GM23338 (cell line): ENCODE measurements around the gene CPSF4. TPM values are rescaled to one million over a fixed set of nuclear protein-coding genes. Genes with fewer than 3 reads are reported as not detected.

Source experiments
- ATAC-seq: fragments of 200-7000 bp; cut with Tn5 transposase; 3 replicates; pipeline ENCODE4 v1.9.1; 2020
- DNase-seq: peaks from one replicate; pipeline ENCODE4 v3.0.0-alpha.2; 2015; ENCODE audit warnings: low spot score
- H2AFZ ChIP-seq: fragments of 200-600 bp; sonication (generic); 2 replicates; pipeline ENCODE4 v1.8.0; 2016; ENCODE audit warnings: antibody characterized with exemption, mild to moderate bottlenecking, moderate library complexity
- H3F3A ChIP-seq: fragments of 200-600 bp; sonication (generic); replicated peaks from 2 replicates; pipeline ENCODE4 v1.8.0; 2017; ENCODE audit warnings: antibody characterized with exemption, mixed run types, low read depth
- H3K27ac ChIP-seq: fragments of 200-600 bp; sonication (generic); 2 replicates; pipeline ENCODE4 v1.6.1; 2016; ENCODE audit warnings: low read depth
- H3K27me3 ChIP-seq: fragments of 200-600 bp; sonication (generic); 2 replicates; pipeline ENCODE4 v1.8.0; 2016; ENCODE audit warnings: mild to moderate bottlenecking, mixed run types, moderate library complexity; ENCODE audit not compliant: insufficient read depth
- H3K36me3 ChIP-seq: fragments of 200-600 bp; sonication (generic); 2 replicates; pipeline ENCODE4 v1.8.0; 2016; ENCODE audit warnings: mild to moderate bottlenecking; ENCODE audit not compliant: insufficient read depth
- H3K4me1 ChIP-seq: fragments of 200-600 bp; sonication (generic); 2 replicates; pipeline ENCODE4 v1.8.0; 2016; ENCODE audit warnings: mild to moderate bottlenecking, moderate library complexity; ENCODE audit not compliant: insufficient read depth
- H3K4me2 ChIP-seq: fragments of 200-600 bp; sonication (generic); 2 replicates; pipeline ENCODE4 v1.7.1; 2017; ENCODE audit warnings: mixed run types
- H3K4me3 ChIP-seq: fragments of 200-600 bp; sonication (generic); 2 replicates; pipeline ENCODE4 v1.6.1; 2016; ENCODE audit warnings: mixed run types
- H3K79me2 ChIP-seq: fragments of 200-600 bp; sonication (generic); replicated peaks from 2 replicates; pipeline ENCODE4 v1.8.0; 2017; ENCODE audit warnings: mild to moderate bottlenecking; ENCODE audit not compliant: insufficient read depth
- H3K9me2 ChIP-seq: fragments of 200-600 bp; sonication (generic); 2 replicates; pipeline ENCODE4 v1.8.0; 2017; ENCODE audit not compliant: insufficient read depth
- H4K20me1 ChIP-seq: fragments of 200-600 bp; sonication (generic); replicated peaks from 2 replicates; pipeline ENCODE4 v1.8.0; 2017; ENCODE audit warnings: mild to moderate bottlenecking; ENCODE audit not compliant: insufficient read depth
- H3K27ac Mint-ChIP-seq: 2 replicates; pipeline ENCODE4 v1.8.0; 2020; ENCODE audit warnings: inconsistent platforms, mild to moderate bottlenecking, moderate library complexity, mixed read lengths
- H3K27me3 Mint-ChIP-seq: 3 replicates; pipeline ENCODE4 v1.8.0; 2022; ENCODE audit warnings: low read depth, mild to moderate bottlenecking, moderate library complexity, mixed read lengths, inconsistent platforms; ENCODE audit not compliant: insufficient read depth, poor library complexity
- H3K36me3 Mint-ChIP-seq: 3 replicates; pipeline ENCODE4 v1.8.0; 2021; ENCODE audit warnings: low read depth, mild to moderate bottlenecking, inconsistent platforms, moderate library complexity, mixed read lengths
- H3K4me1 Mint-ChIP-seq: 3 replicates; pipeline ENCODE4 v1.8.0; 2020; ENCODE audit warnings: mild to moderate bottlenecking, inconsistent platforms, mixed read lengths
- H3K4me3 Mint-ChIP-seq: 3 replicates; pipeline ENCODE4 v1.8.0; 2021; ENCODE audit warnings: moderate library complexity, mild to moderate bottlenecking, inconsistent platforms, mixed read lengths
- H3K9me3 Mint-ChIP-seq: 3 replicates; pipeline ENCODE4 v1.8.0; 2020; ENCODE audit warnings: moderate library complexity, mild to moderate bottlenecking, inconsistent platforms, mixed read lengths
- CREB1 ChIP-seq: fragments of 250-450 bp; sonication (Bioruptor Pico); IDR thresholded peaks from 2 replicates; pipeline ENCODE4 v1.5.0; 2020; ENCODE audit warnings: low read depth, mild to moderate bottlenecking, moderate library complexity
- EZH2 ChIP-seq: fragments of 200-600 bp; sonication (generic); IDR thresholded peaks from one replicate; pipeline ENCODE4 v1.8.0; 2017; ENCODE audit warnings: antibody characterized with exemption, mild to moderate bottlenecking, low read depth; ENCODE audit not compliant: unreplicated experiment
- EZH2phosphoT487 ChIP-seq: fragments of 200-600 bp; sonication (generic); IDR thresholded peaks from one replicate; pipeline ENCODE4 v1.8.1; 2018; ENCODE audit warnings: antibody characterized with exemption; ENCODE audit not compliant: unreplicated experiment
- POLR2AphosphoS5 ChIP-seq: IDR thresholded peaks from 2 replicates; pipeline ENCODE4 v1.6.1; 2016; ENCODE audit warnings: antibody characterized with exemption, low read depth
- STAT1 ChIP-seq: IDR thresholded peaks from one replicate; pipeline ENCODE4 v1.6.1; 2016; ENCODE audit warnings: antibody characterized with exemption; ENCODE audit not compliant: unreplicated experiment
- ZNF114 ChIP-seq: fragments of 250-450 bp; sonication (Bioruptor Pico); IDR thresholded peaks from 2 replicates; pipeline ENCODE4 v1.5.0; 2020; ENCODE audit warnings: mild to moderate bottlenecking, moderate library complexity
- ZNF331 ChIP-seq: fragments of 250-450 bp; sonication (Bioruptor Pico); IDR thresholded peaks from 2 replicates; pipeline ENCODE4 v1.5.0; 2020; ENCODE audit warnings: low read depth, mild to moderate bottlenecking, moderate library complexity
- polyA plus RNA-seq: library from polyadenylated mRNA; unstranded; fragments of >200 nt; fragmentation: Nextera tagmentation; extraction: Ambion mirVana; gene quantifications from 2 replicates; pipeline ENCODE4 v1.2.1, GENCODE V29; 2016
- total RNA-seq: library from RNA; depleted of rRNA; stranded (reverse); fragments of >200 nt; shearing (Covaris generic); gene quantifications from 2 replicates; pipeline ENCODE4 v1.2.3, GENCODE V29; 2014
- TF ChIP-seq, protein P1 (sequence below): IDR thresholded peaks from 2 replicates; pipeline ENCODE4 v1.6.1; 2016; ENCODE audit warnings: antibody characterized with exemption
- TF ChIP-seq, protein P2 (sequence below), 2 experiments: fragments of 200-600 bp in 1 of 2; sonication (generic) in 1 of 2; conservative IDR thresholded peaks; 2 replicates each; pipeline versions ENCODE4 v1.5.1 to v1.6.1; 2016 to 2017; ENCODE audit warnings: antibody characterized with exemption in 2 of 2, low read depth in 2 of 2, mild to moderate bottlenecking in 2 of 2, moderate library complexity in 1 of 2
- TF ChIP-seq, protein P3 (sequence below): IDR thresholded peaks from one replicate; pipeline ENCODE4 v1.6.1; 2018; ENCODE audit warnings: antibody characterized with exemption; ENCODE audit not compliant: unreplicated experiment

The CPSF4 gene
- total and polyA plus RNA-seq, 2 experiments from 2014 or later: 34.3 to 93.2 TPM

DNA sequence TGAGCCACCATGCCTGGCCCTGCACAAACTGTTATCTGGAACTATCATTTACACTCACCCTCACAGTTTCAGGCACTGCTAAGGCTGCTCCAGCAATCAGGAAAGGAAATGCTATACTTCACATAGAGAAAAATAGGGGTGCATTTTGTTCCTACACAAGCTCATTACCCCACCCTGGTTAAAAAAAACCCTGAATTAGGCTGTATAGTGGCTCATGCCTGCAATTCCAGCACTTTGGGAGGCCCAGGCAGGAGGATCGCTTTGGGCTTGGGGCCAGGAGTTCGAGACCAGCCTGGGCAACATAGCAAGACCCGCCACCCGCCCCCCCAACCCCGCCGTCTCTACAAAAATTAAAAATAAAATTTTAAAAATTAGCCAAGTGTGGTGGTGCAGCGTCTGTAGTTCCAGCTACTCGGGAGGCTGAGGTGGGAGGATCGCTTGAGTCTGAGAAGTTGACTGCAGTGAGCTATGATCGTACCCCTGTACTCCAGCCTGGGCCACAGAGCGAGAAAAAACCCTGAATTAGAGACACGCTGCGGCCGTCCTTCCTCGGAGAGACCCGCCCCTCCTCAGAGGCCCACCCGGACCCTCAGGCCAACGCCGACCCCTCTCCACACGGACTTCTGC is 684 bp upstream of the CPSF4 start (continued):
- TF ChIP-seq, protein P1, sequence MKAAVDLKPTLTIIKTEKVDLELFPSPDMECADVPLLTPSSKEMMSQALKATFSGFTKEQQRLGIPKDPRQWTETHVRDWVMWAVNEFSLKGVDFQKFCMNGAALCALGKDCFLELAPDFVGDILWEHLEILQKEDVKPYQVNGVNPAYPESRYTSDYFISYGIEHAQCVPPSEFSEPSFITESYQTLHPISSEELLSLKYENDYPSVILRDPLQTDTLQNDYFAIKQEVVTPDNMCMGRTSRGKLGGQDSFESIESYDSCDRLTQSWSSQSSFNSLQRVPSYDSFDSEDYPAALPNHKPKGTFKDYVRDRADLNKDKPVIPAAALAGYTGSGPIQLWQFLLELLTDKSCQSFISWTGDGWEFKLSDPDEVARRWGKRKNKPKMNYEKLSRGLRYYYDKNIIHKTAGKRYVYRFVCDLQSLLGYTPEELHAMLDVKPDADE: no peak
- TF ChIP-seq EZH2: no peak
- TF ChIP-seq, protein P2, sequence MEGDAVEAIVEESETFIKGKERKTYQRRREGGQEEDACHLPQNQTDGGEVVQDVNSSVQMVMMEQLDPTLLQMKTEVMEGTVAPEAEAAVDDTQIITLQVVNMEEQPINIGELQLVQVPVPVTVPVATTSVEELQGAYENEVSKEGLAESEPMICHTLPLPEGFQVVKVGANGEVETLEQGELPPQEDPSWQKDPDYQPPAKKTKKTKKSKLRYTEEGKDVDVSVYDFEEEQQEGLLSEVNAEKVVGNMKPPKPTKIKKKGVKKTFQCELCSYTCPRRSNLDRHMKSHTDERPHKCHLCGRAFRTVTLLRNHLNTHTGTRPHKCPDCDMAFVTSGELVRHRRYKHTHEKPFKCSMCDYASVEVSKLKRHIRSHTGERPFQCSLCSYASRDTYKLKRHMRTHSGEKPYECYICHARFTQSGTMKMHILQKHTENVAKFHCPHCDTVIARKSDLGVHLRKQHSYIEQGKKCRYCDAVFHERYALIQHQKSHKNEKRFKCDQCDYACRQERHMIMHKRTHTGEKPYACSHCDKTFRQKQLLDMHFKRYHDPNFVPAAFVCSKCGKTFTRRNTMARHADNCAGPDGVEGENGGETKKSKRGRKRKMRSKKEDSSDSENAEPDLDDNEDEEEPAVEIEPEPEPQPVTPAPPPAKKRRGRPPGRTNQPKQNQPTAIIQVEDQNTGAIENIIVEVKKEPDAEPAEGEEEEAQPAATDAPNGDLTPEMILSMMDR (conservative IDR thresholded peaks at IDR 0.05; ENCODE audit: low read depth in 2 of 2): no peak
- no peak for TF ChIP-seq EZH2phosphoT487
- TF ChIP-seq STAT1: no peak

DNA sequence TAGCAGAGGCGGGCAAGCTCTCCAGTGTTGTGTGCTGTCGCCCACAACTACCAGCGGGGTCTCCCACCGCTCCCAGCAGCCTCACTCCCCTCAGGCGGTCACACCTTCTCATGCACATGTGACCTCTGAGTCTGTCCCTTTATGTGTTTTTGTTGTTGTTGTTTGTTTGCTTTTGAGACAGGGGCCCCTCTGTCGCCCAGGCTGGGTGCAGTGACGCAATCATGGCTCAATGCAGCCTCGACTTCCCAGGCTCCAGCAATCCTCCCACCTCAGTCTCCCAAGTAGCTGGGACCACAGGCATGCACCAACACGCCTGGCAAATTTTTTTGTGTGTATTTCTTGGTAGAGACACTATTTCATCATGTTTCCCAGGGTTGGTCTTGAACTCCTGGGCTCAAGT is 1.5 kb downstream of the CPSF4 start:
- Histone ChIP-seq H3K4me1 (peaks cover 19% of the 10 kb centered on the region), H3K4me2 (peak overlapping the region; percentile 99), H2AFZ (no peak overlapping the region), H3K9me2 (no peaks in the 10 kb centered on the region), H3K27ac (0 out of 2 replicates have a peak overlapping the region, but pooled peaks have one; percentile 26), H4K20me1 (peaks cover 44% of the 10 kb centered on the region), H3F3A (peaks cover 19% of the 10 kb centered on the region; the same call in 1 of the 2 replicates), H3K27me3 (no peaks in the 10 kb centered on the region), H3K79me2 (peaks cover 70% of the 10 kb centered on the region), H3K4me3 (peak overlapping the region; percentile 97), H3K36me3 (peaks cover 26% of the 10 kb centered on the region)
- TF ChIP-seq ZNF331 (CRISPR knock-in tag) (no peak), EZH2phosphoT487 (no peak), EZH2 (no peak), ZNF114 (CRISPR knock-in tag) (no peak), STAT1 (no peak), POLR2AphosphoS5 (no peak), CREB1 (no peak)
- TF ChIP-seq, protein P1: no peak
- TF ChIP-seq, protein P2 (conservative IDR thresholded peaks at IDR 0.05; ENCODE audit: low read depth in 2 of 2): no peak
- TF ChIP-seq, protein P3, sequence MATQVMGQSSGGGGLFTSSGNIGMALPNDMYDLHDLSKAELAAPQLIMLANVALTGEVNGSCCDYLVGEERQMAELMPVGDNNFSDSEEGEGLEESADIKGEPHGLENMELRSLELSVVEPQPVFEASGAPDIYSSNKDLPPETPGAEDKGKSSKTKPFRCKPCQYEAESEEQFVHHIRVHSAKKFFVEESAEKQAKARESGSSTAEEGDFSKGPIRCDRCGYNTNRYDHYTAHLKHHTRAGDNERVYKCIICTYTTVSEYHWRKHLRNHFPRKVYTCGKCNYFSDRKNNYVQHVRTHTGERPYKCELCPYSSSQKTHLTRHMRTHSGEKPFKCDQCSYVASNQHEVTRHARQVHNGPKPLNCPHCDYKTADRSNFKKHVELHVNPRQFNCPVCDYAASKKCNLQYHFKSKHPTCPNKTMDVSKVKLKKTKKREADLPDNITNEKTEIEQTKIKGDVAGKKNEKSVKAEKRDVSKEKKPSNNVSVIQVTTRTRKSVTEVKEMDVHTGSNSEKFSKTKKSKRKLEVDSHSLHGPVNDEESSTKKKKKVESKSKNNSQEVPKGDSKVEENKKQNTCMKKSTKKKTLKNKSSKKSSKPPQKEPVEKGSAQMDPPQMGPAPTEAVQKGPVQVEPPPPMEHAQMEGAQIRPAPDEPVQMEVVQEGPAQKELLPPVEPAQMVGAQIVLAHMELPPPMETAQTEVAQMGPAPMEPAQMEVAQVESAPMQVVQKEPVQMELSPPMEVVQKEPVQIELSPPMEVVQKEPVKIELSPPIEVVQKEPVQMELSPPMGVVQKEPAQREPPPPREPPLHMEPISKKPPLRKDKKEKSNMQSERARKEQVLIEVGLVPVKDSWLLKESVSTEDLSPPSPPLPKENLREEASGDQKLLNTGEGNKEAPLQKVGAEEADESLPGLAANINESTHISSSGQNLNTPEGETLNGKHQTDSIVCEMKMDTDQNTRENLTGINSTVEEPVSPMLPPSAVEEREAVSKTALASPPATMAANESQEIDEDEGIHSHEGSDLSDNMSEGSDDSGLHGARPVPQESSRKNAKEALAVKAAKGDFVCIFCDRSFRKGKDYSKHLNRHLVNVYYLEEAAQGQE: no peak
- ATAC-seq (0 out of 3 replicates have a peak, but pooled peaks have one; percentile 2), DNase-seq (peak; percentile 19)
- Mint-ChIP-seq H3K4me1 (peaks cover 19% of the 10 kb centered on the region), H3K4me3 (peak overlapping the region; percentile 98), H3K27ac (peak overlapping the region; percentile 40; the same call in 1 of the 2 replicates), H3K36me3 (peaks cover 49% of the 10 kb centered on the region), H3K9me3 (no peaks in the 10 kb centered on the region), H3K27me3 (peaks cover 7% of the 10 kb centered on the region)
